Measurements from ENCODE around the gene LIN28B. TPM values are rescaled to one million over a fixed set of nuclear protein-coding genes. Genes with fewer than 3 reads are reported as not detected.

Gene LIN28B
- total RNA-seq, 1 experiment from 2014 or later: 0.25 TPM

- no peak overlapping the region for H3K4me2 ChIP-seq (ENCODE audit: low read length)
- H3K4me3 ChIP-seq (replicated peaks in 1 of 2; ENCODE audit: low read depth in 1 of 2, low read length in 2 of 2): no peak overlapping the region
- no peaks in the 10 kb centered on the region for H4K20me1 ChIP-seq (ENCODE audit: insufficient read depth)
- H3K9me2 ChIP-seq (ENCODE audit: insufficient read depth): no peaks in the 10 kb centered on the region
- no peaks in the 10 kb centered on the region for H3K9me3 ChIP-seq (ENCODE audit: control insufficient read depth in 1 of 2, insufficient read depth in 1 of 2, low read depth in 1 of 2, low read length in 2 of 2)
- H3K79me2 ChIP-seq (ENCODE audit: insufficient read depth, low read length): no peaks in the 10 kb centered on the region
- no peak overlapping the region for H2AFZ ChIP-seq (ENCODE audit: low read depth, low read length, poor library complexity, severe bottlenecking)
- no peaks in the 10 kb centered on the region for H3K27me3 ChIP-seq (ENCODE audit: insufficient read depth, low read length)
- no peak overlapping the region for H3K27ac ChIP-seq (ENCODE audit: low read depth, low read length)
- H3K4me1 ChIP-seq (ENCODE audit: control insufficient read depth in 1 of 2, insufficient read depth in 2 of 2, low read length in 2 of 2): no peaks in the 10 kb centered on the region
- ATAC-seq (no peak), DNase-seq (ENCODE audit: low read depth, low spot score) (no peak)
- ChIA-PET CTCF (no interaction called here), RAD21 (ENCODE audit: low non-redundant PET in 1 of 2, low total read pairs in 2 of 2, uncharacterized antibody in 2 of 2, unreplicated experiment in 2 of 2) (no interaction called here), POLR2A (no interaction called here)
- no TSS peak for BruUV-seq (replicated peaks)
- TF ChIP-seq MAX (IDR thresholded peaks at IDR 0.05): no peak
- TF ChIP-seq FOSL1 (IDR thresholded peaks at IDR 0.05; ENCODE audit: low read depth): no peak
- TF ChIP-seq CBX3 (IDR thresholded peaks at IDR 0.05; ENCODE audit: low read depth): no peak
- no peak for TF ChIP-seq CTCF (IDR thresholded peaks at IDR 0.05 in 2 of 3, conservative IDR thresholded peaks at IDR 0.05 in 1 of 3; ENCODE audit: borderline replicate concordance in 1 of 3, insufficient read depth in 1 of 3, low read depth in 2 of 3, low read length in 2 of 3)
- no peak for TF ChIP-seq SIN3A (IDR thresholded peaks at IDR 0.05; ENCODE audit: low read depth)
- TF ChIP-seq ELF1 (IDR thresholded peaks at IDR 0.05; ENCODE audit: borderline replicate concordance, low read depth): no peak
- no peak for TF ChIP-seq EZH2phosphoT487 (IDR thresholded peaks at IDR 0.05; ENCODE audit: borderline replicate concordance)
- H3K9ac ChIP-seq (ENCODE audit: low read length): no peak overlapping the region
- H3K36me3 ChIP-seq (ENCODE audit: control insufficient read depth in 1 of 2, insufficient read depth in 2 of 2, low read length in 2 of 2): no peaks in the 10 kb centered on the region
- intact Hi-C loops (cut with micrococcal nuclease): no loop called here
Measured at GRCh38 chr6:105014448-105014847, 57.5 kb downstream of the LIN28B start.

- ChIA-PET CTCF (no interaction called here), RAD21 (ENCODE audit: low non-redundant PET in 1 of 2, low total read pairs in 2 of 2, uncharacterized antibody in 2 of 2, unreplicated experiment in 2 of 2) (no interaction called here), POLR2A (no interaction called here)
- no peaks in the 10 kb centered on the region for H3K27me3 ChIP-seq (ENCODE audit: insufficient read depth, low read length)
- H3K9me2 ChIP-seq (ENCODE audit: insufficient read depth): no peaks in the 10 kb centered on the region
- no peak for DNase-seq (ENCODE audit: low read depth, low spot score)
- H3K27ac ChIP-seq (ENCODE audit: low read depth, low read length): no peak overlapping the region
- no TSS peak for BruUV-seq (replicated peaks)
- no peak overlapping the region for H3K4me3 ChIP-seq (replicated peaks in 1 of 2; ENCODE audit: low read depth in 1 of 2, low read length in 2 of 2)
- no peak overlapping the region for H2AFZ ChIP-seq (ENCODE audit: low read depth, low read length, poor library complexity, severe bottlenecking)
- no peak for ATAC-seq
- no peak overlapping the region for H3K4me2 ChIP-seq (ENCODE audit: low read length)
- H4K20me1 ChIP-seq (ENCODE audit: insufficient read depth): no peaks in the 10 kb centered on the region
- TF ChIP-seq EZH2 (IDR thresholded peaks at IDR 0.05): no peak
- no peak for TF ChIP-seq CEBPB (IDR thresholded peaks at IDR 0.05; ENCODE audit: low read depth)
- intact Hi-C loops (cut with micrococcal nuclease): no loop called here
- H3K9ac ChIP-seq (ENCODE audit: low read length): no peak overlapping the region
- H3K4me1 ChIP-seq (ENCODE audit: control insufficient read depth in 1 of 2, insufficient read depth in 2 of 2, low read length in 2 of 2): no peaks in the 10 kb centered on the region
- H3K79me2 ChIP-seq (ENCODE audit: insufficient read depth, low read length): no peaks in the 10 kb centered on the region
- no peaks in the 10 kb centered on the region for H3K9me3 ChIP-seq (ENCODE audit: control insufficient read depth in 1 of 2, insufficient read depth in 1 of 2, low read depth in 1 of 2, low read length in 2 of 2)
- H3K36me3 ChIP-seq (ENCODE audit: control insufficient read depth in 1 of 2, insufficient read depth in 2 of 2, low read length in 2 of 2): no peaks in the 10 kb centered on the region
Measured at GRCh38 chr6:105014954-105015353, 58.0 kb downstream of the LIN28B start.

All from HCT116 (cell line).